Measurements from ENCODE around the gene MORN5. TPM values are rescaled to one million over a fixed set of nuclear protein-coding genes. Genes with fewer than 3 reads are reported as not detected.

Gene MORN5
- total RNA-seq, 1 donor from 2014 or later = not detected

- H3K9me3 Mint-ChIP-seq (ENCODE audit: low read depth) = no peaks in the 10 kb centered on the region
- H3K36me3 Mint-ChIP-seq (ENCODE audit: low read depth) = no peaks in the 10 kb centered on the region
- no peak overlapping the region for H3K27ac Mint-ChIP-seq (ENCODE audit: unreplicated experiment)
- H3K27me3 Mint-ChIP-seq (ENCODE audit: low read depth) = peaks cover 24% of the 10 kb centered on the region
- no peak for TF ChIP-seq CTCF (IDR thresholded peaks at IDR 0.05)
- no peaks in the 10 kb centered on the region for H3K4me1 Mint-ChIP-seq (ENCODE audit: low read depth)
- no peak for DNase-seq (ENCODE audit: low spot score)
- no peak overlapping the region for H3K4me3 Mint-ChIP-seq (ENCODE audit: unreplicated experiment)
These were observed 40.6 kb upstream of the MORN5 start for GRCh38 chr9:122119166-122119521.

GRCh38 chr9:122119721-122120120, 40.0 kb upstream of the MORN5 start:
- H3K4me1 Mint-ChIP-seq (ENCODE audit: low read depth) = no peaks in the 10 kb centered on the region
- TF ChIP-seq CTCF (IDR thresholded peaks at IDR 0.05) = no peak

GRCh38 chr9:122120316-122121071, 39.2 kb upstream of the MORN5 start:
- Mint-ChIP-seq H3K27me3 (ENCODE audit: low read depth) (peaks cover 17% of the 10 kb centered on the region), H3K9me3 (ENCODE audit: low read depth) (no peaks in the 10 kb centered on the region), H3K4me3 (ENCODE audit: unreplicated experiment) (no peak overlapping the region), H3K36me3 (ENCODE audit: low read depth) (no peaks in the 10 kb centered on the region), H3K27ac (ENCODE audit: unreplicated experiment) (no peak overlapping the region), H3K4me1 (ENCODE audit: low read depth) (peaks cover 6% of the 10 kb centered on the region)
- TF ChIP-seq CTCF (IDR thresholded peaks at IDR 0.05) = no peak
- DNase-seq (ENCODE audit: low spot score) = no peak

More at GRCh38 chr9:122119721-122120120, 40.0 kb upstream of the MORN5 start:
- Mint-ChIP-seq H3K4me3 (ENCODE audit: unreplicated experiment) (no peak overlapping the region), H3K27me3 (ENCODE audit: low read depth) (peaks cover 25% of the 10 kb centered on the region), H3K27ac (ENCODE audit: unreplicated experiment) (no peak overlapping the region), H3K9me3 (ENCODE audit: low read depth) (no peaks in the 10 kb centered on the region), H3K36me3 (ENCODE audit: low read depth) (no peaks in the 10 kb centered on the region)
- no peak for DNase-seq (ENCODE audit: low spot score)

GRCh38 chr9:122121391-122121790, 38.3 kb upstream of the MORN5 start:
- H3K36me3 Mint-ChIP-seq (ENCODE audit: low read depth) = no peaks in the 10 kb centered on the region
- DNase-seq (ENCODE audit: low spot score) = no peak
- peaks cover 10% of the 10 kb centered on the region for H3K27me3 Mint-ChIP-seq (ENCODE audit: low read depth)
- H3K9me3 Mint-ChIP-seq (ENCODE audit: low read depth) = no peaks in the 10 kb centered on the region
- TF ChIP-seq CTCF (IDR thresholded peaks at IDR 0.05) = no peak
- H3K4me3 Mint-ChIP-seq (ENCODE audit: unreplicated experiment) = no peak overlapping the region
- peaks cover 15% of the 10 kb centered on the region for H3K4me1 Mint-ChIP-seq (ENCODE audit: low read depth)
- no peak overlapping the region for H3K27ac Mint-ChIP-seq (ENCODE audit: unreplicated experiment)

- Mint-ChIP-seq H3K4me1 (ENCODE audit: low read depth) (peaks cover 19% of the 10 kb centered on the region), H3K4me3 (ENCODE audit: unreplicated experiment) (no peak overlapping the region), H3K27ac (ENCODE audit: unreplicated experiment) (no peak overlapping the region), H3K9me3 (ENCODE audit: low read depth) (no peaks in the 10 kb centered on the region), H3K36me3 (ENCODE audit: low read depth) (no peaks in the 10 kb centered on the region), H3K27me3 (ENCODE audit: low read depth) (peaks cover 11% of the 10 kb centered on the region)
- DNase-seq (ENCODE audit: low spot score) = no peak
- TF ChIP-seq CTCF (IDR thresholded peaks at IDR 0.05) = no peak
These were observed 37.8 kb upstream of the MORN5 start for GRCh38 chr9:122121931-122122330.

Data from chondrocyte (in vitro differentiated cells).